GM18508 (cell line): ENCODE results near the gene ALOX5.
"Not testable (repeated sequence)": the region's sequence is repeated elsewhere in the genome, so short reads cannot be mapped to it uniquely, and the experiment has no call there.

Experiments used
- ATAC-seq: cut with Tn5 transposase; IDR thresholded peaks from one replicate; pipeline ENCODE4 v1.9.1; 2021; ENCODE audit warnings: moderate number of reproducible peaks; ENCODE audit not compliant: insufficient read depth, unreplicated experiment

The ALOX5 gene

DNA sequence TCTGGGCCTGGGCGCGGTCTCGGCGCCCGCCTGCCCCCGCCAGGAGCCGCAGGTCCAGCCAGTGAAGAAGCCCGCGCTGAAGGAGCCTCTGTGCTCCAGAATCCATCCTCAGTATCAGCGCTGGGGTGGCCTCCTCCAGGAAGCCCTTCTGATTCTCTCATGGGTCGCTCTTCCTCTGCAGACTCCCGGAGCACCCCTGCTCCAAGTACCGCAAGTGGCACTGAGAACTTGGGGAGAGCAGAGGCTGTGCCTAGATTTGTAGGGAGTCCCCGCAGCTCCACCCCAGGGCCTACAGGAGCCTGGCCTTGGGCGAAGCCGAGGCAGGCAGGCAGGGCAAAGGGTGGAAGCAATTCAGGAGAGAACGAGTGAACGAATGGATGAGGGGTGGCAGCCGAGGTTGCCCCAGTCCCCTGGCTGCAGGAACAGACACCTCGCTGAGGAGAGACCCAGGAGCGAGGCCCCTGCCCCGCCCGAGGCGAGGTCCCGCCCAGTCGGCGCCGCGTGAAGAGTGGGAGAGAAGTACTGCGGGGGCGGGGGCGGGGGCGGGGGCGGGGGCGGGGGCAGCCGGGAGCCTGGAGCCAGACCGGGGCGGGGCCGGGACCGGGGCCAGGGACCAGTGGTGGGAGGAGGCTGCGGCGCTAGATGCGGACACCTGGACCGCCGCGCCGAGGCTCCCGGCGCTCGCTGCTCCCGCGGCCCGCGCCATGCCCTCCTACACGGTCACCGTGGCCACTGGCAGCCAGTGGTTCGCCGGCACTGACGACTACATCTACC is at the start of gene ALOX5:
Gene ALOX5 (plus strand): TSS at position 641 of the 774 bp plus-strand sequence. CDS start 64 bp downstream, at position 705.
- ATAC-seq, result no peak

DNA sequence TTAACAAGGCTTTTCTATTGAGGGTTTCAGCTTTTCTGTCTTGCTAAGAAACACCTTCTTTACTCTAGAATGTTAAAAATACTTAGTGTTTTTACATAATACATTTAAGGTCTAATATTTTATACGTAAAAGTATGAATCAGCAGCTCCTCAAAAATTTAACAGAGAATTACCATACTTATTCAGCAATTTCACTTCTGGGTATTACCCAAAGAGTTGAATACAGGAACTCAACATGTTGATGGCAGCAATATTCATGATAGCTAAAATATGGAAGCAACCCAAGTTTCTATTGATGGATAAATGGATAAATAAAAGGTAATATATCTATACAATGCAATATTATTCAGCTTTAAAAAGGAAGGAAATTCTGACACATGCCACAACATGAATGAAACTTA is 48.9 kb upstream of the ALOX5 start:
- ATAC-seq, result no peak

- not testable (repeated sequence) for ATAC-seq
These were observed 47.2 kb upstream of the ALOX5 start for GRCh38 chr10:45326864-45327263.

GRCh38 chr10:45331824-45332223 is 42.2 kb upstream of the ALOX5 start:
- not testable (repeated sequence) for ATAC-seq

GRCh38 chr10:45339894-45340293 is 34.1 kb upstream of the ALOX5 start:
- no peak for ATAC-seq

- not testable (repeated sequence) for ATAC-seq
These were observed 33.6 kb upstream of the ALOX5 start for GRCh38 chr10:45340420-45340819.

GRCh38 chr10:45346652-45347335 is 27.2 kb upstream of the ALOX5 start:
- ATAC-seq, result not testable (repeated sequence)

DNA sequence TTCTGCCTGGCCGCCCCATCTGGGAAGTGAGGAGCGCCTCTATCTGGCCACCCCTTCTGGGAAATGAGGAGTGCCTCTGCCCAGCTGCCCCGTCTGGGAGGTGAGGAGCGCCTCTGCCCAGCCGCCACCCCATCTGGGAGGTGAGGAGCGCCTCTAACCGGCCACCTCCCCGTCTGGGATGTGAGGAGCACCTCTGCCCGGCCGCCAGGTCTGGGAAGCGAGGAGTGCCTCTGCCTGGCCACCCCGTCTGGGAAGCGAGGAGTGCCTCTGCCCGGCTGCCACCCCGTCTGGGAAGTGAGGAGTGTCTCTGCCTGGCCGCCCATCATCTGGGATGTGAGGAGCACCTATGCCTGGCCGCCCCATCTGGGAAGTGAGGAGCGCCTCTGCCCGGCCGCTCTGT is 26.6 kb upstream of the ALOX5 start:
- not testable (repeated sequence) for ATAC-seq

GRCh38 chr10:45348196-45348765 is 25.7 kb upstream of the ALOX5 start:
- ATAC-seq, result not testable (repeated sequence)

DNA sequence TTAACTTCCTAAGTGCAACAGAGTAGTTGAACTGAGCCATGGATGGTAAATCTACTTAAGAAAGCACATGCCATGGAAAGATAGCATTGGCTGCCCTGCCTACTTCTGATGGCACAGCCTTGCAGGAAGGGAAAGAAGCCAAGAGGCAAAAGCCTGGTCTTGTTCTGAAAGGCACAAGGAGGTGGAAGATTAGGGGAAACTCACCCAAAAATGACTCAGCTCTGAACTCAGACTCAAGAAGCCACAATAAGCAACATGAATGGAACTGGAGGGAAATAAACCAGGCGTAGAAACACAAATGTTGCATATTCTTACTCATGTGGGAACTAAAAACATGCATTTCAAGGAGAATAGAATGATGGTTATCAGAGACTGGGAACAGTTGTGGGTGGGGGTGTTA is 20.8 kb upstream of the ALOX5 start:
- ATAC-seq, result peak; percentile 45

DNA sequence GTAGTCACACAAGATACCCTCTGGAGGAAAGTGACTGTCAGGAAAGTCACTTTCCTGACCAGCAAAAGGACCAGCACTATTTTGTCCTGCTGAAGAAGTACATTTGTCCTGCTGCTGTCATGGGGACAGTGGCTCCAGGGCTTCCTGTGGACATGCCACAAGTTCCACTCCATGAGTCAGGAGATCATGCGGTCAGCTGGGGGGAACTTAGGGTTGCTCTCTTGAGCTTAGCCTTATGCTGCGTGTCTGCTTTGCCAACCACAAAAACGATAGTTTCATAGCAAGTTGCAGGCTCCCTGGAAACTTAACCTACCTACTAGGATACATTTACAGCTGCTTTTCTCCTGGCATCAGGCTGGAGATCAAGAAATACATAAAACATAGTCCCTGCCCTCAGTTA is 19.8 kb upstream of the ALOX5 start:
- ATAC-seq, result no peak

- ATAC-seq, result no peak
These were observed 18.5 kb upstream of the ALOX5 start for GRCh38 chr10:45355494-45355893.

DNA sequence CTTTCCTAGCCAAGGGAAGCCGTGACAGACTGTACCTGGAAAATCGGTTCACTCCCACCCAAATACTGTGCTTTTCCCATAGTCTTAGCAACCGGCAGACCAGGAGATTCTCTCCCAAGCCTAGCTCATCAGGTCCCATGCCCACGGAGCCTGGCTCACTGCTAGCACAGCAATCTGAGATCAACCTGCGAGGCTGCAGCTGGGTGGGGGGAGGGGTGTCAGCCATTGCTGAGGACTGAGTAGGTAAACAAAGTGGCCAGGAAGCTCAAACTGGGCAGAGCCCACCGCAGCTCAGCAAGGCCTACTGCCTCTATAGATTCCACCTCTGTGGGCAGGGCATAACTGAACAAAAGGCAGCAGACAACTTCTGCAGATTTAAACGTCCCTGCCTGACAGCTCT is 15.1 kb upstream of the ALOX5 start:
- ATAC-seq, result not testable (repeated sequence)

DNA sequence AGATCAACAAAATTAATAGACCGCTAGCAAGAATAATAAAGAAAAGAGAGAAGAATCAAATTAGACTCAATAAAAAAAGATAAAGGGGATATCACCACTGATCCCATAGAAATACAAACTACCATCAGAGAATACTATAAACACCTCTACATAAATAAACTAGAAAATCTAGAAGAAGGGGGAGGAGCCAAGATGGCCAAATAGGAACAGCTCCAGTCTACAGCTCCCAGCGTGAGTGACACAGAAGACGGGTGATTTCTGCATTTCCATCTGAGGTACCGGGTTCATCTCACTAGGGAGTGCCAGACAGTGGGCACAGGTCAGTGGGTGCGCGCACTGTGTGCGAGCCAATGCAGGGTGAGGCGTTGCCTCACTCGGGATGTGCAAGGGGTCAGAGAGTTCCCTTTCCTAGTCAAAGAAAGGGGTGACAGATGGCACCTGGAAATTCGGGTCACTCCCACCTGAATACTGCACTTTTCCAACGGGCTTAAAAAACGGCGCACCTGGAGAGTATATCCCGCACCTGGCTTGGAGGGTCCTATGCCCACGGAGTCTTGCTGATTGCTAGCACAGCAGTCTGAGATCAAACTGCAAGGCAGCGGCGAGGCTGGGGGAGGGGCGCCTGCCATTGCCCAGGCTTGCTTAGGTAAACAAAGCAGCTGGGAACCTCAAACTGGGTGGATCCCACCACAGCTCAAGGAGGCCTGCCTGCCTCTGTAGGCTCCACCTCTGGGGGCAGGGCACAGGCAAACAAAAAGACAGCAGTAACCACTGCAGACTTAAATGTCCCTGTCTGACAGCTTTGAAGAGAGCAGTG is 11.8 kb upstream of the ALOX5 start:
- not testable (repeated sequence) for ATAC-seq

DNA sequence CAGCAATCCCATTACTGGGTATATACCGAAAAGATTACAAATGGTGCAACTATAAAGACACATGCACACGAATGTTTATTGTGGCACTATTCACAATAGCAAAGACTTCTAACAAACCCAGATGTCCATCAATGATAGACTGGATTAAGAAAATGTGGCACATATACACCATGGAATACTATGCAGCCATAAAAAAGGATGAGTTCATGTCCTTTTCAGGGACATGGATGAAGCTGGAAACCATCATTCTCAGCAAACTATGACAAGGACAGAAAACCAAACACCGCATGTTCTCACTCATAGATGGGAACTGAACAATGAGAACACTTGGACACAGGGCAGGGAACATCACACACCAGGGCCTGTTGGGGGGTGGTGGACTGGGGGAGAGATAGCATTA is 6.4 kb upstream of the ALOX5 start:
- ATAC-seq, result not testable (repeated sequence)

DNA sequence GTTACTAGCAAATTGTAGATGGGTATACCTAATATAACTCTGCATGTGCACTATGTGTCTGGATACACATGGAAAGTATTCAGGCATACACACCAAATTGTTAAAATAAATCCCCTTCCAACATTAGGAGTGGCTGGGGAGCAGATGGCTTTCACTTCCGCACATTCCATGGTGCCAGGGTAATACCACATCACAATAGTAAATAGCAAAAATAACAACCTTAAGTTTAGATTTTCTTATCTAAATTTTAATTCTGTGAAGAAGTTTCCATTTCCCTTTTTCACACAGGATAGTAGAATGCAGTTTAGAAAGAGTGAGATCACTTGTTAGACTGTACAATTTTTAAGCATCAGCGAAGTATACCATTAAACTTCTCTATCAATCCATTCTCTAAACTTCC is 5.8 kb upstream of the ALOX5 start:
- no peak for ATAC-seq

- no peak for ATAC-seq
These were observed 3.6 kb upstream of the ALOX5 start for GRCh38 chr10:45370202-45370955.

DNA sequence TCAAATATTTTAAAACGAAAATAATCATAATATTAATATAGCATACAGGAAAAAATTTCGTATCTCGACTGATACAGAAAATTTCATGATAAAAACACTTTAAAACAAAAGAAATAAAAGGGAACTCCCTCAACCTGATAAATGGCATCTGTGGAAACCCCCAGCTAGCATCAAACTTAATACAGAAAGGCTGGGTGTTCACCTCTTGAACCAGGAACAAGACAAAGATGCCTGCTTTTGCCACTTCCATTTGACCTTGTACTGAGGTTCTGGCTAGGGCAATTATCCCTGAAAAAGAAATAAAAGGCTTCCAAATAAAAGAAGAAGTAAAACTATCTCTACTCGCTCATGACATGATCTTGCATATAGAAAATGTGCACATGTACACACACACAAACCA is 2.5 kb upstream of the ALOX5 start:
- ATAC-seq, result no peak

DNA sequence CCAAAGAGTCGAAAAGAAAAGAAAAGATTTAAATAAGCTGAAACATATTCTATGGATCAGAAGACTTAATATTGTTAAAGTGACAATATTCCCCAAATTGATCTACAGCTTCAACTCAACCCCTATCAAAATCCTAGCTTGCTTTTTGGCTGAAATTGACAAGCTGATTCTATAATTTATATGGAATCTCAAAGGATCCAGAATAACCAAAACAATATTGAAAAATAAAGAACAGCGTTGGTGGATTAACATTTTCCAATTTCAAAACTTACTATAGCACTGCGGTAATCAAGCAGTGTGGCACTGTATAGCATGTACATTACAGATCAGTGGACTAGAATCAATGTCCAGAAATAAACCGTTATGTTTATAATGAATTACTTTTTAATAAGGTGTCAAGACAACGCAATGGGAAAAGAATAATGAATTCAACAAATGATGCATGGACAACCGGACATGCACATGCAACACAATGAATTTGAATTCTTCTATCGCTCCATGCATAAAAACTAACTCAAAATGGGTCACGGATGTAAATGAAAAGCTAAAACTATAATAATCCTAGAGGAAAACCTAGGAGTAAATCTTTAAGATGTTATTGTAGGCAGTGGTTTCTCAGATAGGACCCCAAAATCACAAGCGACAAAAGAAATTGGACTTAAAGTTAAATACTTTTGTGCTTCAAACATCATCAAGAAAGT is 1.6 kb upstream of the ALOX5 start:
- ATAC-seq, result no peak
